Measurements from ENCODE around the gene TARS3. TPM values are rescaled to one million over a fixed set of nuclear protein-coding genes. Genes with fewer than 3 reads are reported as not detected.

The TARS3 gene
- total and polyA plus RNA-seq, 8 donors, result 3.4 to 53.1 (median 15.6) TPM

DNA sequence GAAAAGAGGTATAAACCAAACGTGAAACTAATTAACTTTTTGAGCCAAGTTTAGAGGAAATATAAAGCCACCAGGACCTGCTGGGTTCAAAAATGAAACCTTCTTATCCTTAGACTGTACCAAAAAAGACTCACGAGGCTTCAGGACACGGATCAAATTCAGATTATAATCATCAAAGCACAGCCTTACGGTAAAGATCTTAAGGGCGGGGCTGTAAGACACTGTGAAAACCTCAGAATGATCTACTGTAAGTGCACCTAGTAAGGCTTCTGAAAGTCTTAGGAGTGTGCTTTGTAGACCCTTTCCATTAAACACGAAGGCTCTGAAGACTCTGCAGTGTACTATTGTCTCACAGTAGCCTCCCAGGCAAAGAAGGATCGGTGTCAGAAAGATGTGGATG is 26.8 kb downstream of the TARS3 start:
- peaks cover 57 to 100% (median 99%) of the 10 kb centered on the region in 4 donors for H3K36me3 ChIP-seq
- WGBS, 5 donors, result 92 to 93% (median 92%) methylated on average over 7 of the region's 7 CpGs
- H3K9me3 ChIP-seq, result no peaks in the 10 kb centered on the region
- intact Hi-C loops (cut with DNase I; ENCODE audit: low total_unique reads), result no loop called here
- no peaks in the 10 kb centered on the region for H3K4me1 ChIP-seq
- H3K4me3 ChIP-seq, result no peak overlapping the region
- TF ChIP-seq POLR2AphosphoS5 (IDR thresholded peaks at IDR 0.05), result no peak
- TF ChIP-seq, protein P1, sequence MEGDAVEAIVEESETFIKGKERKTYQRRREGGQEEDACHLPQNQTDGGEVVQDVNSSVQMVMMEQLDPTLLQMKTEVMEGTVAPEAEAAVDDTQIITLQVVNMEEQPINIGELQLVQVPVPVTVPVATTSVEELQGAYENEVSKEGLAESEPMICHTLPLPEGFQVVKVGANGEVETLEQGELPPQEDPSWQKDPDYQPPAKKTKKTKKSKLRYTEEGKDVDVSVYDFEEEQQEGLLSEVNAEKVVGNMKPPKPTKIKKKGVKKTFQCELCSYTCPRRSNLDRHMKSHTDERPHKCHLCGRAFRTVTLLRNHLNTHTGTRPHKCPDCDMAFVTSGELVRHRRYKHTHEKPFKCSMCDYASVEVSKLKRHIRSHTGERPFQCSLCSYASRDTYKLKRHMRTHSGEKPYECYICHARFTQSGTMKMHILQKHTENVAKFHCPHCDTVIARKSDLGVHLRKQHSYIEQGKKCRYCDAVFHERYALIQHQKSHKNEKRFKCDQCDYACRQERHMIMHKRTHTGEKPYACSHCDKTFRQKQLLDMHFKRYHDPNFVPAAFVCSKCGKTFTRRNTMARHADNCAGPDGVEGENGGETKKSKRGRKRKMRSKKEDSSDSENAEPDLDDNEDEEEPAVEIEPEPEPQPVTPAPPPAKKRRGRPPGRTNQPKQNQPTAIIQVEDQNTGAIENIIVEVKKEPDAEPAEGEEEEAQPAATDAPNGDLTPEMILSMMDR (IDR thresholded peaks at IDR 0.05), result no peak
- no peak for DNase-seq
- no peaks in the 10 kb centered on the region for H3K27me3 ChIP-seq
- H3K27ac ChIP-seq, result no peak overlapping the region

DNA sequence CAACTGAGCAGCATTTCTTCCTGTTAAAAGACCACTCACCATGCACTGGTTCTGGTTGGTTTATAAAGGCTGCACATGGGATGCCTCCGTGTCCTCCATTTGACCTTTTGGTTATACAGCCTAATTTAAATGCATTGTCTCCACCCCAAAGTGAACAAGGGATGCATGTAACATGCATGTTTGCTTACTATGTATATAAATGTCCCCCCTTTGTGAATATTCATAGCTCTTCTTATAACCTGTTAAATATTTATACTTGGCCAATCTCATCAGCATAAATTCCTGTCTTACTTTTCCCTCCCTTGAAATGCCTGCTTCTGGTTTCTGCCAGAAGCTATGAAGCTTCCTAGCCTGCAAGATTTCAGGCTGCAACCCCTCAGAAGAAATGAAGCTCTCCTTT is 27.4 kb downstream of the TARS3 start:
- no peak for DNase-seq
- H3K27ac ChIP-seq, result no peak overlapping the region
- H3K9me3 ChIP-seq, result no peaks in the 10 kb centered on the region
- TF ChIP-seq POLR2A (IDR thresholded peaks at IDR 0.05) (no peak), POLR2AphosphoS5 (IDR thresholded peaks at IDR 0.05) (no peak)
- 93 to 100% (median 97%) methylated on average over 1 of the region's 1 CpG for WGBS, 5 donors
- no peaks in the 10 kb centered on the region for H3K4me1 ChIP-seq
- H3K4me3 ChIP-seq, result no peak overlapping the region
- peaks cover 52 to 98% (median 98%) of the 10 kb centered on the region in 4 donors for H3K36me3 ChIP-seq
- intact Hi-C loops (cut with DNase I; ENCODE audit: low total_unique reads), result no loop called here
- H3K27me3 ChIP-seq, result no peaks in the 10 kb centered on the region

DNA sequence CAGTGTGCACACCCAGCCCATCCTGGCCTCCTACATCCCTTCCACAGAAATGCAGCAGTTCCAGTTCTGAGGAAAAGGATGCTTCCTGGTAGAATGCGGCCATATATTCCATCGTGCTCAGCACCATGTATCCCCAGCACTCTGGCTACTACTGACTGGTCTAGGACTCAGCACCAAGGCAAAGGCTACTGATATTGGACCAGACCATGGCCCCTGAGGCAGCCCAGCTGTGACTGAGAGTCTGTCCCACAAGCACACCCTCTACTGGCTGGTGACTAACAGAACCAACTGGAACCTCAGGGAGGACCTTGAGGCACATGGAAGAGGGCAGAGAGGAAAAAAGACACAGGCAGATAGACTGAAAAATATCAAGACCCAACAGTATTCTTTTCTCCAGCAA is 30.0 kb downstream of the TARS3 start:
- DNase-seq, result no peak
- no peak for TF ChIP-seq POLR2AphosphoS5 (IDR thresholded peaks at IDR 0.05)
- no peak for TF ChIP-seq POLR2A (IDR thresholded peaks at IDR 0.05)
- TF ChIP-seq, protein P1 (IDR thresholded peaks at IDR 0.05), result no peak
- no peak for TF ChIP-seq EP300 (IDR thresholded peaks at IDR 0.05)
- no peaks in the 10 kb centered on the region for H3K27me3 ChIP-seq
- 94 to 100% (median 96%) methylated on average over 2 of the region's 2 CpGs for WGBS, 5 donors
- intact Hi-C loops (cut with DNase I; ENCODE audit: low total_unique reads), result no loop called here
- H3K9me3 ChIP-seq, result no peaks in the 10 kb centered on the region
- H3K4me3 ChIP-seq, result no peak overlapping the region
- H3K36me3 ChIP-seq, result peaks cover 30 to 93% (median 91%) of the 10 kb centered on the region in 4 donors
- H3K4me1 ChIP-seq, result no peaks in the 10 kb centered on the region
- H3K27ac ChIP-seq, result no peak overlapping the region

DNA sequence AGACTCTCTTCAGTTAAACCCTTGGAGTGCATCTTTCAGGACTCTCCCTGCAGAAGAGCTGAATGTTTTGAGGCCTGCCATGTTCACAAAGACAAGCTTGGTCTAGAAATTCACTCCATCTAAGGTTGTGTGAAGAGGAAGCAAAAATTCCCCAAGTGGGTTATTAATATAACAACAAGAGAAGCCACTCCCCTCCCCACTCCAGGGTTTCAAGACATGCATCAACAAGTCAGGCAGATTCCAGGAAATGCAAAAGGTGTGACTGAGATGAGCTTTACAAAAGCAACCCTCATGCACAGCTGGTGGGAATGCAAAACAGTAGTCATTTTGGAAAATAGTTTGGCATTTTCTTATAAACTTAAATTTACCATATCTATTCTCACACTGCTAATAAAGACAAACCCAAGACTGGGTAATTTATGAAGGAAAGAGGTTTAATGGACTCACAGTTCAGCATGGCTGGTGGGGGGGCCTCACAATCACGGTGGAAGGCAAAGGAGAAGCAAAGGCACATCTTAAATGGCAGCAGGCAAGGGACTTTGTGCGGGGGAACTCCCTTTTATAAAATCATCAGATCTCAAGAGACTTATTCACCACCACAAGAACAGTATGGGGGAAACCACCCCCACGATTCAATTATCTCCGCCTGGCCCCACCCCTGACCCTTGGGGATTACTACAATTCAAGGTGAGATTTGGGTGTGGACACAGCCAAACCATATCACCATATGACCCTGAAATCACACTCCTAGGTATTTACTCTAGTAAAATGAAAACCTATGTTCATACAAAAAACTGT is 31.3 kb downstream of the TARS3 start:
- no peak for DNase-seq
- Histone ChIP-seq H3K4me3 (no peak overlapping the region), H3K4me1 (no peaks in the 10 kb centered on the region), H3K27me3 (no peaks in the 10 kb centered on the region), H3K36me3 (peaks cover 21 to 89% (median 80%) of the 10 kb centered on the region in 4 donors), H3K9me3 (no peaks in the 10 kb centered on the region), H3K27ac (no peak overlapping the region)
- TF ChIP-seq, protein P1 (IDR thresholded peaks at IDR 0.05), result no peak
- WGBS, 5 donors, result 64 to 75% (median 69%) methylated on average over 4 of the region's 4 CpGs
- intact Hi-C loops (cut with DNase I; ENCODE audit: low total_unique reads), result no loop called here

DNA sequence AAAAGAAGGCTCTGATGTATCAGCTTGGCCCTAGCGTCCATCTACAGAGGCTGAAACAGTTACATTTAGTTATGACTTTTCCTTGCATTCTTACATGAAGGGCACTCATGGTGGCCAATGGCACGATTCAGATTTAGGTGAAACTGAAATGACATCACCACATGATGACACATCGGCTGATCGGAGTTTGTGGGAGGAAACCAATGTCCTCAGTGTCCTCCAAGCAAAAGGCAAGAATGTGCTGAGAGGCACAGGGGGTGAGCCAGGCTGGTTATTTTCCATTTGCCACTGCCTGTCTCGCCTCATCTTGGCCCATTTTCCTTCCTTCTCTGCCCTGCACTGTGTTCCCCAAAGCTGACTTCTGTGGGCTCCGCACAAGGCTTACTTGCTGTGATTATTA is 34.4 kb downstream of the TARS3 start:
- H3K27me3 ChIP-seq, result no peaks in the 10 kb centered on the region
- WGBS, 5 donors, result 85 to 99% (median 93%) methylated on average over 6 of the region's 6 CpGs
- no peaks in the 10 kb centered on the region for H3K4me1 ChIP-seq
- peaks cover 19 to 83% (median 78%) of the 10 kb centered on the region in 4 donors for H3K36me3 ChIP-seq
- H3K27ac ChIP-seq, result no peak overlapping the region
- no peak overlapping the region for H3K4me3 ChIP-seq
- intact Hi-C loops (cut with DNase I; ENCODE audit: low total_unique reads), result no loop called here
- TF ChIP-seq, protein P1 (IDR thresholded peaks at IDR 0.05), result no peak
- TF ChIP-seq POLR2AphosphoS5 (IDR thresholded peaks at IDR 0.05), result no peak
- no peak for TF ChIP-seq EP300 (IDR thresholded peaks at IDR 0.05)
- no peak for TF ChIP-seq POLR2A (IDR thresholded peaks at IDR 0.05)
- no peaks in the 10 kb centered on the region for H3K9me3 ChIP-seq
- DNase-seq, result no peak

Data from stomach (tissue), 9 donors.